HG03571 (cell line): ENCODE data around the gene STARD9.
"Not testable (repeated sequence)": the region's sequence is repeated elsewhere in the genome, so short reads cannot be mapped to it uniquely, and the experiment has no call there.

Experiments used
- ATAC-seq: cut with Tn5 transposase; IDR thresholded peaks from one replicate; pipeline ENCODE4 v1.9.1; 2021; ENCODE audit not compliant: unreplicated experiment

The STARD9 gene

GRCh38 chr15:42621996-42622925, 46.9 kb downstream of the STARD9 start:
- no peak for ATAC-seq

- no peak for ATAC-seq
Observed at GRCh38 chr15:42623951-42624350, 48.5 kb downstream of the STARD9 start.

- ATAC-seq, result no peak
Observed at GRCh38 chr15:42627485-42627884, 52.1 kb downstream of the STARD9 start.

GRCh38 chr15:42628761-42629160, 53.4 kb downstream of the STARD9 start:
- ATAC-seq, result no peak

- no peak for ATAC-seq
Observed at GRCh38 chr15:42632105-42632675, 56.8 kb downstream of the STARD9 start.

- ATAC-seq, result no peak
Observed at GRCh38 chr15:42640109-42640508, 64.7 kb downstream of the STARD9 start.

GRCh38 chr15:42650208-42651066, 75.0 kb downstream of the STARD9 start:
- peak; percentile 68 for ATAC-seq

GRCh38 chr15:42665827-42666226, 90.4 kb downstream of the STARD9 start:
- ATAC-seq, result no peak

- ATAC-seq, result no peak
Observed at GRCh38 chr15:42667855-42668254, 92.4 kb downstream of the STARD9 start.

GRCh38 chr15:42670451-42670850, 95.0 kb downstream of the STARD9 start:
- no peak for ATAC-seq

GRCh38 chr15:42672444-42672843, 97.0 kb downstream of the STARD9 start:
- ATAC-seq, result no peak

GRCh38 chr15:42674472-42674871, 99.1 kb downstream of the STARD9 start:
- no peak for ATAC-seq

GRCh38 chr15:42675021-42675420, 99.6 kb downstream of the STARD9 start:
- ATAC-seq, result no peak

GRCh38 chr15:42679285-42680141, 104.1 kb downstream of the STARD9 start:
- ATAC-seq, result no peak

- not testable (repeated sequence) for ATAC-seq
Observed at GRCh38 chr15:42680142-42680482, 104.7 kb downstream of the STARD9 start.

- no peak for ATAC-seq
Observed at GRCh38 chr15:42681119-42681518, 105.7 kb downstream of the STARD9 start.

- no peak for ATAC-seq
Observed at GRCh38 chr15:42686281-42686680, 110.9 kb downstream of the STARD9 start.

- no peak for ATAC-seq
Observed at GRCh38 chr15:42687740-42688139, 112.3 kb downstream of the STARD9 start.

- ATAC-seq, result no peak
Observed at GRCh38 chr15:42688301-42688700, 112.9 kb downstream of the STARD9 start.

- ATAC-seq, result no peak
Observed at GRCh38 chr15:42691308-42691707, 115.9 kb downstream of the STARD9 start.

- ATAC-seq, result no peak
Observed at GRCh38 chr15:42691770-42692169, 116.4 kb downstream of the STARD9 start.
